GF-D8 (cell line): ENCODE data around the gene TBC1D16.
"Not testable (repeated sequence)": the region's sequence is repeated elsewhere in the genome, so short reads cannot be mapped to it uniquely, and the experiment has no call there.

Experiments
- DNase-seq: peaks from one replicate; lab custom pipeline; 2025; lab: John Stamatoyannopoulos, UW

The TBC1D16 gene

GRCh38 chr17:79912552-79913330 is 122.9 kb downstream of the TBC1D16 start:
- no peak for DNase-seq

GRCh38 chr17:79911430-79912399 is 124.0 kb downstream of the TBC1D16 start:
- no peak for DNase-seq

GRCh38 chr17:79910985-79911361 is 124.7 kb downstream of the TBC1D16 start:
- DNase-seq = no peak

- DNase-seq = no peak
Observed at GRCh38 chr17:79909121-79909520, 126.6 kb downstream of the TBC1D16 start.

GRCh38 chr17:79907850-79908249 is 127.8 kb downstream of the TBC1D16 start:
- DNase-seq = no peak

- DNase-seq = no peak
Observed at GRCh38 chr17:79907217-79907715, 128.4 kb downstream of the TBC1D16 start.

GRCh38 chr17:79905832-79906231 is 129.8 kb downstream of the TBC1D16 start:
- DNase-seq = no peak

GRCh38 chr17:79904865-79905264 is 130.8 kb downstream of the TBC1D16 start:
- no peak for DNase-seq

GRCh38 chr17:79902146-79902791 is 133.4 kb downstream of the TBC1D16 start:
- DNase-seq = no peak

GRCh38 chr17:79901131-79901530 is 134.5 kb downstream of the TBC1D16 start:
- no peak for DNase-seq

GRCh38 chr17:79899584-79899983 is 136.1 kb downstream of the TBC1D16 start:
- no peak for DNase-seq

- no peak for DNase-seq
Observed at GRCh38 chr17:79897243-79898063, 138.2 kb downstream of the TBC1D16 start.

GRCh38 chr17:79893457-79893856 is 142.2 kb downstream of the TBC1D16 start:
- not testable (repeated sequence) for DNase-seq

GRCh38 chr17:79892457-79893241 is 143.0 kb downstream of the TBC1D16 start:
- no peak for DNase-seq

- no peak for DNase-seq
Observed at GRCh38 chr17:79891113-79891730, 144.4 kb downstream of the TBC1D16 start.

GRCh38 chr17:79890706-79891105 is 145.0 kb downstream of the TBC1D16 start:
- DNase-seq = no peak

- no peak for DNase-seq
Observed at GRCh38 chr17:79888811-79889634, 146.6 kb downstream of the TBC1D16 start.

GRCh38 chr17:79888009-79888540 is 147.6 kb downstream of the TBC1D16 start:
- DNase-seq = no peak

GRCh38 chr17:79887451-79887991 is 148.2 kb downstream of the TBC1D16 start:
- no peak for DNase-seq
